Fibroblast of skin of right biceps (primary cell): ENCODE measurements around the gene MS4A6E.

Experiments
- DNase-seq: peaks from one replicate; pipeline ENCODE4 v3.0.0-alpha.2; 2013

The MS4A6E gene

DNA sequence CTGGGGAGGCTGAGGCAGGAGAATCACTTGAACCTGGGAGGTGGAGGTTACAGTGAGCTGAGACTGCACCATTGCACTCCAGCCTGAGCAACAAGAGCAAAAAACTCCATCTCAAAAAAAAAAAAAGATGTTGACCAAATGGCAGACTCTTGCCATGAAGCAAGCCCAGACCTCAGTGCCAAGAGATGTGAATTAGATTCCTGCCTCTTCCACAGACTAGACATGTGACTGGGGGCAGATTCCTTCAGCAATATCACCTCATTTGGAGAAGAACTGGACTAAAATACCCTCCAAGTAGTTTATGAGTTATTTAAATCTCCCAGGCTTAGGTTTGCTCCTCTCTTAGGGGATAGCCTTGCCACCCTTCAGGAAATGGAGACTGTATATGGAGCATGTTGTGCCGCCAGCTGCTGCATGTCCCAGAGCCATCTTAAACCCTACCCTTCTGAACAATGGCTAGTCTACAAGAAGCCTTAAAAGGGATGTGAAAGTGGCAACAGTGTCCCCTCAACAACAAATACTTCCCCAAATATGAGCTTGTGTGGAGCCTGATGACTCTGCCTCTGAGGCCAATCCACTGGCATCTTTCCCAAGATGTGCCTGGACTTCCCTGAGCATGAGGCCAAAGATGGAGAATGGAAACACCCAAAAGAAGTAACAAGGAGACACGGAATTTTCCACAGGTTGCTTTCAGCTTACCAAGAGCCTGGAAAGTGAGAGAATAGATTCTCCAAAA, 50.5 kb downstream of the MS4A6E start:
- no peak for DNase-seq

DNA sequence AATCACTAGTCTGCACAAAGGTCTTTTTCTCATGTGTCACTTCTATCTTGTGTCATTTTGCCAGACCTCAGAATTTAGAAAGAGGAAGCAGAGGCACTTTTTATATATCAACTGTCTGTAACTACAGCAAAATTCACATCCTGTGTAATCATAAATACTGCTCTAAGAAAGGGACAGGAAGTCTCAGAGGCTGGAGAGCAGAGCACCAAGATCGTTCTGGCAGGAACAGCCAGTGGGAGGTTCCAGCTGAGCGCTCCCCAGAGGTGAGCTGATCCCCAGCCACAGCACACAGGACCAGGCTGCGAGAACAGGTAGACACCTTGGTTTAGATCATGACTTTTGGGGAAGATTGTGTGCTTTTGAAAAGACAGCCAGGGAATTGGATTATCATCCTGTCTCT, 51.3 kb downstream of the MS4A6E start, which contains the start of gene MS4A7:
TSS of gene MS4A7 (plus strand) at position 179 of the 400 bp plus-strand sequence. CDS start 4,610 bp downstream, outside the sequence.
- no peak for DNase-seq

DNA sequence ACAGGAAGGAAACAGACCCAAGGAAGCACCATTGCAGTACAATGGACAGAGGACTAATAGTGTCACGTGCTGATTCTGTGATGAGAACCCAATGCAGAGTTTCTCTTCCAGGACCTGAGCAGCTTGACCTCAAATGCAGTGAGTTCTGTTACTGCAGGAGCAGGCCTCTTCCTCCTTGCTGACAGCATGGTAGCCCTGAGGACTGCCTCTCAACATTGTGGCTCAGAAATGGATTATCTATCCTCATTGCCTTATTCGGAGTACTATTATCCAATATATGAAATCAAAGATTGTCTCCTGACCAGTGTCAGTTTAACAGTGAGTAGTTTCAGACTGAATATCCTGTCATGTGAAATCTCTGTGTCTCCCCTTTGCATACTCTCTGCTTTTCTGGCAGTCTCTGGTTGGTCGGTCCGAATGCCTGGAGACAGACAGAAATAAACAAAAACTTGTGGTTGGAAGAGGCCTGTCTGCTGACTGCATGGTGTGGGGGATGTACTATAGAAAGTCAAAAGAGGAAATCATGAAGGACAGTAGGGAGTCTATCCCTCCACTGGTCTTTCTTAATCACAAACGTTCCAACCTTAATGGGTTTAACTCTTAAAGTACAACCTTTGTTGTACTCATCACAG, 62.3 kb downstream of the MS4A6E start:
- no peak for DNase-seq

- DNase-seq = no peak
Observed at GRCh38 chr11:60390419-60390818, 63.4 kb downstream of the MS4A6E start.
